Measurements from ENCODE around the gene ADARB1. TPM values are rescaled to one million over a fixed set of nuclear protein-coding genes. Genes with fewer than 3 reads are reported as not detected.

ADARB1 gene
- total RNA-seq, 1 donor from 2014 or later = 14.5 TPM

- Mint-ChIP-seq H3K27ac (ENCODE audit: unreplicated experiment) (no peak overlapping the region), H3K4me3 (ENCODE audit: unreplicated experiment) (no peak overlapping the region), H3K27me3 (ENCODE audit: unreplicated experiment) (peaks cover 4% of the 10 kb centered on the region), H3K9me3 (ENCODE audit: unreplicated experiment) (no peaks in the 10 kb centered on the region), H3K36me3 (ENCODE audit: low read depth, unreplicated experiment) (peaks cover 11% of the 10 kb centered on the region), H3K4me1 (ENCODE audit: unreplicated experiment) (no peaks in the 10 kb centered on the region)
- DNase-seq (ENCODE audit: low spot score) = no peak
- no peak for TF ChIP-seq CTCF (IDR thresholded peaks at IDR 0.05; ENCODE audit: unreplicated experiment)
These were observed 184.9 kb downstream of the ADARB1 start for GRCh38 chr21:45259206-45259840.

- peaks cover 4% of the 10 kb centered on the region for H3K27me3 Mint-ChIP-seq (ENCODE audit: unreplicated experiment)
- no peak for TF ChIP-seq CTCF (IDR thresholded peaks at IDR 0.05; ENCODE audit: unreplicated experiment)
- H3K4me3 Mint-ChIP-seq (ENCODE audit: unreplicated experiment) = no peak overlapping the region
- no peak for DNase-seq (ENCODE audit: low spot score)
- no peaks in the 10 kb centered on the region for H3K4me1 Mint-ChIP-seq (ENCODE audit: unreplicated experiment)
- H3K27ac Mint-ChIP-seq (ENCODE audit: unreplicated experiment) = no peak overlapping the region
- H3K9me3 Mint-ChIP-seq (ENCODE audit: unreplicated experiment) = no peaks in the 10 kb centered on the region
- H3K36me3 Mint-ChIP-seq (ENCODE audit: low read depth, unreplicated experiment) = peaks cover 11% of the 10 kb centered on the region
These were observed 185.9 kb downstream of the ADARB1 start for GRCh38 chr21:45260191-45260825.

- H3K9me3 Mint-ChIP-seq (ENCODE audit: unreplicated experiment) = no peaks in the 10 kb centered on the region
- no peak overlapping the region for H3K27ac Mint-ChIP-seq (ENCODE audit: unreplicated experiment)
- H3K27me3 Mint-ChIP-seq (ENCODE audit: unreplicated experiment) = peaks cover 4% of the 10 kb centered on the region
- no peak overlapping the region for H3K4me3 Mint-ChIP-seq (ENCODE audit: unreplicated experiment)
- no peak for TF ChIP-seq CTCF (IDR thresholded peaks at IDR 0.05; ENCODE audit: unreplicated experiment)
- H3K4me1 Mint-ChIP-seq (ENCODE audit: unreplicated experiment) = no peaks in the 10 kb centered on the region
- H3K36me3 Mint-ChIP-seq (ENCODE audit: low read depth, unreplicated experiment) = peaks cover 13% of the 10 kb centered on the region
- no peak for DNase-seq (ENCODE audit: low spot score)
These were observed 186.7 kb downstream of the ADARB1 start for GRCh38 chr21:45261093-45261492.

- no peak for TF ChIP-seq CTCF (IDR thresholded peaks at IDR 0.05; ENCODE audit: unreplicated experiment)
- DNase-seq (ENCODE audit: low spot score) = no peak
- Mint-ChIP-seq H3K4me3 (ENCODE audit: unreplicated experiment) (no peak overlapping the region), H3K36me3 (ENCODE audit: low read depth, unreplicated experiment) (peaks cover 20% of the 10 kb centered on the region), H3K4me1 (ENCODE audit: unreplicated experiment) (no peaks in the 10 kb centered on the region), H3K9me3 (ENCODE audit: unreplicated experiment) (no peaks in the 10 kb centered on the region), H3K27ac (ENCODE audit: unreplicated experiment) (no peak overlapping the region), H3K27me3 (ENCODE audit: unreplicated experiment) (peaks cover 5% of the 10 kb centered on the region)
These were observed 187.7 kb downstream of the ADARB1 start for GRCh38 chr21:45262041-45262581.

GRCh38 chr21:45262616-45263015 is 188.2 kb downstream of the ADARB1 start:
- no peaks in the 10 kb centered on the region for H3K4me1 Mint-ChIP-seq (ENCODE audit: unreplicated experiment)
- no peaks in the 10 kb centered on the region for H3K9me3 Mint-ChIP-seq (ENCODE audit: unreplicated experiment)
- no peak for TF ChIP-seq CTCF (IDR thresholded peaks at IDR 0.05; ENCODE audit: unreplicated experiment)
- H3K36me3 Mint-ChIP-seq (ENCODE audit: low read depth, unreplicated experiment) = peaks cover 25% of the 10 kb centered on the region
- no peak overlapping the region for H3K27ac Mint-ChIP-seq (ENCODE audit: unreplicated experiment)
- H3K4me3 Mint-ChIP-seq (ENCODE audit: unreplicated experiment) = no peak overlapping the region
- H3K27me3 Mint-ChIP-seq (ENCODE audit: unreplicated experiment) = peaks cover 5% of the 10 kb centered on the region
- no peak for DNase-seq (ENCODE audit: low spot score)

Data from endothelial cell (in vitro differentiated cells).